ENCODE data around the gene ECM1. TPM values are rescaled to one million over a fixed set of nuclear protein-coding genes. Genes with fewer than 3 reads are reported as not detected.

Gene ECM1
- total RNA-seq, 1 donor from 2014 or later, result 9.1 TPM

GRCh38 chr1:150479370-150479769 is 28.5 kb upstream of the ECM1 start:
- no peaks in the 10 kb centered on the region for H3K27me3 Mint-ChIP-seq (ENCODE audit: low read depth)
- H3K36me3 Mint-ChIP-seq (ENCODE audit: low read depth), result no peaks in the 10 kb centered on the region
- H3K4me3 Mint-ChIP-seq (ENCODE audit: unreplicated experiment), result no peak overlapping the region
- DNase-seq (ENCODE audit: low spot score), result no peak
- no peaks in the 10 kb centered on the region for H3K4me1 Mint-ChIP-seq (ENCODE audit: low read depth)
- no peaks in the 10 kb centered on the region for H3K9me3 Mint-ChIP-seq (ENCODE audit: low read depth)
- no peak overlapping the region for H3K27ac Mint-ChIP-seq (ENCODE audit: unreplicated experiment)
- no peak for TF ChIP-seq CTCF (IDR thresholded peaks at IDR 0.05)

- Mint-ChIP-seq H3K36me3 (ENCODE audit: low read depth) (no peaks in the 10 kb centered on the region), H3K9me3 (ENCODE audit: low read depth) (no peaks in the 10 kb centered on the region), H3K4me3 (ENCODE audit: unreplicated experiment) (no peak overlapping the region), H3K4me1 (ENCODE audit: low read depth) (no peaks in the 10 kb centered on the region), H3K27ac (ENCODE audit: unreplicated experiment) (no peak overlapping the region), H3K27me3 (ENCODE audit: low read depth) (no peaks in the 10 kb centered on the region)
- DNase-seq (ENCODE audit: low spot score), result no peak
- TF ChIP-seq CTCF (IDR thresholded peaks at IDR 0.05), result no peak
These were observed 28.0 kb upstream of the ECM1 start for GRCh38 chr1:150479927-150480352.

- TF ChIP-seq CTCF (IDR thresholded peaks at IDR 0.05), result no peak
- Mint-ChIP-seq H3K9me3 (ENCODE audit: low read depth) (no peaks in the 10 kb centered on the region), H3K4me3 (ENCODE audit: unreplicated experiment) (no peak overlapping the region)
These were observed 23.5 kb upstream of the ECM1 start for GRCh38 chr1:150484431-150484830.

GRCh38 chr1:150484861-150485260 is 23.0 kb upstream of the ECM1 start:
- TF ChIP-seq CTCF (IDR thresholded peaks at IDR 0.05), result peak; percentile 50
- H3K4me1 Mint-ChIP-seq (ENCODE audit: low read depth), result peaks cover 16% of the 10 kb centered on the region
- no peaks in the 10 kb centered on the region for H3K36me3 Mint-ChIP-seq (ENCODE audit: low read depth)
- H3K27ac Mint-ChIP-seq (ENCODE audit: unreplicated experiment), result no peak overlapping the region
- no peak for DNase-seq (ENCODE audit: low spot score)
- no peak overlapping the region for H3K4me3 Mint-ChIP-seq (ENCODE audit: unreplicated experiment)
- no peaks in the 10 kb centered on the region for H3K9me3 Mint-ChIP-seq (ENCODE audit: low read depth)
- no peaks in the 10 kb centered on the region for H3K27me3 Mint-ChIP-seq (ENCODE audit: low read depth)

More at GRCh38 chr1:150484431-150484830, 23.5 kb upstream of the ECM1 start:
- Mint-ChIP-seq H3K27me3 (ENCODE audit: low read depth) (no peaks in the 10 kb centered on the region), H3K36me3 (ENCODE audit: low read depth) (no peaks in the 10 kb centered on the region), H3K27ac (ENCODE audit: unreplicated experiment) (no peak overlapping the region), H3K4me1 (ENCODE audit: low read depth) (peaks cover 16% of the 10 kb centered on the region)
- DNase-seq (ENCODE audit: low spot score), result no peak

- H3K27me3 Mint-ChIP-seq (ENCODE audit: low read depth), result no peaks in the 10 kb centered on the region
- peak within 1 kb of the TSS; percentile 97 for H3K27ac Mint-ChIP-seq (ENCODE audit: unreplicated experiment)
- no peak for DNase-seq (ENCODE audit: low spot score)
- TF ChIP-seq CTCF (IDR thresholded peaks at IDR 0.05), result peak; percentile 51
- H3K4me3 Mint-ChIP-seq (ENCODE audit: unreplicated experiment), result peak within 1 kb of the TSS; percentile 83
- H3K36me3 Mint-ChIP-seq (ENCODE audit: low read depth), result peaks cover 7% of the 10 kb centered on the region
- H3K9me3 Mint-ChIP-seq (ENCODE audit: low read depth), result no peaks in the 10 kb centered on the region
- peaks cover 16% of the 10 kb centered on the region for H3K4me1 Mint-ChIP-seq (ENCODE audit: low read depth)
These were observed 20.7 kb upstream of the ECM1 start, which contains the start of gene TARS2 for GRCh38 chr1:150486966-150487762. Gene TARS2 (plus strand): TSS chr1:150487419. CDS start chr1:150487451, 32 bp downstream.
